Liver (tissue), 9 donors: Measurements from ENCODE around the gene CCNY. TPM values are rescaled to one million over a fixed set of nuclear protein-coding genes. Genes with fewer than 3 reads are reported as not detected.

ENCODE experiments used
- DNase-seq: peaks from one replicate; pipeline ENCODE4 v3.0.0-alpha.2; 2017; ENCODE audit warnings: low spot score
- H3K27ac ChIP-seq, 2 donors: one replicate each; pipeline ENCODE4 v1.7.0; 2013; ENCODE audit warnings: inconsistent platforms in 2 of 2, low read length in 2 of 2, control low read depth in 1 of 2, low read depth in 1 of 2, mild to moderate bottlenecking in 1 of 2
- H3K27me3 ChIP-seq, 4 donors: one replicate each; pipeline versions ENCODE4 v1.6.1 to v1.7.0; 2013; ENCODE audit warnings: low read length in 3 of 4, inconsistent platforms in 1 of 4, mild to moderate bottlenecking in 1 of 4, moderate library complexity in 1 of 4; ENCODE audit not compliant: control insufficient read depth in 4 of 4, insufficient read depth in 4 of 4
- H3K36me3 ChIP-seq, 4 donors: one replicate each; pipeline versions ENCODE4 v1.6.1 to v1.7.0; 2013; ENCODE audit warnings: low read length in 3 of 4, mild to moderate bottlenecking in 3 of 4, low read depth in 1 of 4, moderate library complexity in 1 of 4; ENCODE audit not compliant: control insufficient read depth in 4 of 4, insufficient read depth in 3 of 4
- H3K4me1 ChIP-seq, 4 donors: one replicate each; pipeline versions ENCODE4 v1.6.1 to v1.7.0; 2013; ENCODE audit warnings: low read length in 3 of 4, mild to moderate bottlenecking in 3 of 4, moderate library complexity in 1 of 4; ENCODE audit not compliant: control insufficient read depth in 4 of 4, insufficient read depth in 4 of 4
- H3K4me3 ChIP-seq, 3 donors: one replicate each; pipeline versions ENCODE4 v1.6.1 to v1.7.0; 2013; ENCODE audit warnings: low read length in 3 of 3, control low read depth in 1 of 3, low read depth in 1 of 3, mild to moderate bottlenecking in 1 of 3
- H3K9ac ChIP-seq, 2 donors: one replicate each; pipeline ENCODE4 v1.7.0; 2013; ENCODE audit warnings: low read length in 2 of 2, mild to moderate bottlenecking in 2 of 2, moderate library complexity in 2 of 2, control low read depth in 1 of 2, low read depth in 1 of 2
- H3K9me3 ChIP-seq, 4 donors: one replicate each; pipeline versions ENCODE4 v1.6.1 to v1.7.0; 2013; ENCODE audit warnings: low read length in 3 of 4; ENCODE audit not compliant: control insufficient read depth in 4 of 4
- CTCF ChIP-seq: fragments of 150-350 bp; IDR thresholded peaks from 2 replicates; pipeline ENCODE4 v1.5.1; 2017; ENCODE audit warnings: improper control_type of control experiment, low read depth, low read length; ENCODE audit not compliant: missing input control
- EGR1 ChIP-seq, 2 donors: IDR thresholded peaks; 2 replicates each; pipeline ENCODE4 v1.6.1; 2016 to 2018; ENCODE audit warnings: antibody characterized with exemption in 2 of 2, low read depth in 2 of 2
- FOXA1 ChIP-seq: IDR thresholded peaks from 2 replicates; pipeline ENCODE4 v1.6.1; 2016; ENCODE audit warnings: antibody characterized with exemption
- FOXA2 ChIP-seq: IDR thresholded peaks from 2 replicates; pipeline ENCODE4 v1.6.1; 2016; ENCODE audit warnings: antibody characterized with exemption
- GABPA ChIP-seq, 2 donors: IDR thresholded peaks in 1 of 2; conservative IDR thresholded peaks in 1 of 2; 2 replicates each; pipeline ENCODE4 v1.6.1; 2016; ENCODE audit warnings: antibody characterized with exemption in 2 of 2, mild to moderate bottlenecking in 1 of 2, moderate library complexity in 1 of 2
- HNF4A ChIP-seq, 2 donors: conservative IDR thresholded peaks; 2 replicates each; pipeline ENCODE4 v1.6.1; 2016; ENCODE audit warnings: antibody characterized with exemption in 2 of 2, mild to moderate bottlenecking in 2 of 2
- HNF4G ChIP-seq: IDR thresholded peaks from 2 replicates; pipeline ENCODE4 v1.6.1; 2016; ENCODE audit warnings: antibody characterized with exemption
- JUND ChIP-seq, 2 donors: IDR thresholded peaks; 2 replicates each; pipeline ENCODE4 v1.6.1; 2016; ENCODE audit warnings: antibody characterized with exemption in 2 of 2
- MAX ChIP-seq: IDR thresholded peaks from 2 replicates; pipeline ENCODE4 v1.6.1; 2016; ENCODE audit warnings: antibody characterized with exemption
- NR2F2 ChIP-seq: IDR thresholded peaks from 2 replicates; pipeline ENCODE4 v1.6.1; 2016; ENCODE audit warnings: antibody characterized with exemption
- RAD21 ChIP-seq, 2 donors: IDR thresholded peaks; 2 replicates each; pipeline ENCODE4 v1.6.1; 2016; ENCODE audit warnings: antibody characterized with exemption in 2 of 2, mild to moderate bottlenecking in 2 of 2
- REST ChIP-seq: IDR thresholded peaks from 2 replicates; pipeline ENCODE4 v1.6.1; 2016; ENCODE audit warnings: antibody characterized with exemption, mild to moderate bottlenecking
- RXRA ChIP-seq, 2 donors: IDR thresholded peaks; 2 replicates each; pipeline ENCODE4 v1.6.1; 2017 to 2018; ENCODE audit warnings: antibody characterized with exemption in 2 of 2, mild to moderate bottlenecking in 1 of 2
- SP1 ChIP-seq: IDR thresholded peaks from 2 replicates; pipeline ENCODE4 v1.6.1; 2018; ENCODE audit warnings: antibody characterized with exemption, mild to moderate bottlenecking
- TAF1 ChIP-seq: conservative IDR thresholded peaks from 2 replicates; pipeline ENCODE4 v1.6.1; 2016; ENCODE audit warnings: antibody characterized with exemption, mild to moderate bottlenecking
- YY1 ChIP-seq: IDR thresholded peaks from 2 replicates; pipeline ENCODE4 v1.6.1; 2016; ENCODE audit warnings: antibody characterized with exemption, mild to moderate bottlenecking
- ZBTB33 ChIP-seq: IDR thresholded peaks from 2 replicates; pipeline ENCODE4 v1.6.1; 2016; ENCODE audit warnings: antibody characterized with exemption
- WGBS: extraction: QIAGEN DNeasy Blood & Tissue Kit; methylation state at CpG from one replicate; pipeline ENCODE4 v1.1.7; 2013; 5-methylcytosine and 5-hydroxymethylcytosine counted together
- polyA plus RNA-seq, 2 donors: library from polyadenylated mRNA; stranded (reverse) in 1 of 2; unstranded in 1 of 2; fragments of 200-250 nt in 1 of 2; fragments of >200 nt in 1 of 2; fragmentation: Nextera tagmentation in 1 of 2; extraction: Ambion mirVana in 1 of 2; gene quantifications; one replicate each; pipeline versions ENCODE4 v1.2.1 to v1.2.3, GENCODE V29; 2013 to 2015
- total RNA-seq, 2 donors: library from RNA; depleted of rRNA; stranded (reverse); fragments of >200 nt; gene quantifications; one replicate each; pipeline ENCODE4 v1.2.3, GENCODE V29; 2014
- TF ChIP-seq, protein P1 (sequence below): IDR thresholded peaks from 2 replicates; pipeline ENCODE4 v1.6.1; 2016; ENCODE audit warnings: antibody characterized with exemption
- donor health status: healthy.
- donor health status: healthy.
- donor health status: healthy.
- donor health status: healthy.
- donor health status: healthy.

CCNY gene
- total and polyA plus RNA-seq, 4 donors = 17.6 to 38.4 (median 21.8) TPM

- Histone ChIP-seq H3K27ac (no peak overlapping the region), H3K9ac (no peak overlapping the region), H3K27me3 (no peaks in the 10 kb centered on the region), H3K4me3 (no peak overlapping the region), H3K9me3 (no peaks in the 10 kb centered on the region), H3K4me1 (peaks cover 0 to 1% (median 0%) of the 10 kb centered on the region in 4 donors), H3K36me3 (no peaks in the 10 kb centered on the region)
- WGBS = 80% methylated on average over 3 of the region's 3 CpGs
- TF ChIP-seq JUND (IDR thresholded peaks at IDR 0.05) = no peak
- no peak for TF ChIP-seq RXRA (IDR thresholded peaks at IDR 0.05)
- TF ChIP-seq, protein P1, sequence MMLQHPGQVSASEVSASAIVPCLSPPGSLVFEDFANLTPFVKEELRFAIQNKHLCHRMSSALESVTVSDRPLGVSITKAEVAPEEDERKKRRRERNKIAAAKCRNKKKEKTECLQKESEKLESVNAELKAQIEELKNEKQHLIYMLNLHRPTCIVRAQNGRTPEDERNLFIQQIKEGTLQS = no peak
- TF ChIP-seq HNF4A (conservative IDR thresholded peaks at IDR 0.05) = no peak
- no peak for TF ChIP-seq RAD21 (IDR thresholded peaks at IDR 0.05)
- no peak for TF ChIP-seq FOXA2
- TF ChIP-seq YY1 = no peak
- TF ChIP-seq GABPA (IDR thresholded peaks at IDR 0.05 in 1 of 2, conservative IDR thresholded peaks at IDR 0.05 in 1 of 2) = no peak
- TF ChIP-seq TAF1 = no peak
- no peak for TF ChIP-seq EGR1 (IDR thresholded peaks at IDR 0.05; ENCODE audit: low read depth in 2 of 2)
- no peak for TF ChIP-seq CTCF
- TF ChIP-seq MAX = no peak
- no peak for TF ChIP-seq FOXA1
- no peak for TF ChIP-seq ZBTB33
- no peak for DNase-seq
These were observed 37.3 kb upstream of the CCNY start for GRCh38 chr10:35299016-35299415.

- H3K27ac ChIP-seq = no peak overlapping the region
- no peaks in the 10 kb centered on the region for H3K9me3 ChIP-seq
- no peaks in the 10 kb centered on the region for H3K36me3 ChIP-seq
- no peaks in the 10 kb centered on the region for H3K27me3 ChIP-seq
- WGBS = 73% methylated on average over 11 of the region's 11 CpGs
- no peaks in the 10 kb centered on the region for H3K4me1 ChIP-seq
- DNase-seq = peak; percentile 46
- no peak overlapping the region for H3K9ac ChIP-seq
- H3K4me3 ChIP-seq = no peak overlapping the region
- TF ChIP-seq TAF1 (no peak), EGR1 (IDR thresholded peaks at IDR 0.05; ENCODE audit: low read depth in 2 of 2) (no peak), RAD21 (IDR thresholded peaks at IDR 0.05) (no peak), ZBTB33 (no peak), NR2F2 (no peak), JUND (IDR thresholded peaks at IDR 0.05) (no peak), MAX (no peak), REST (no peak), SP1 (no peak), FOXA1 (no peak), CTCF (no peak), HNF4A (conservative IDR thresholded peaks at IDR 0.05) (no peak), FOXA2 (no peak), GABPA (IDR thresholded peaks at IDR 0.05 in 1 of 2, conservative IDR thresholded peaks at IDR 0.05 in 1 of 2) (no peak), HNF4G (no peak)
- TF ChIP-seq, protein P1 = no peak
These were observed 36.1 kb upstream of the CCNY start for GRCh38 chr10:35300063-35300699.
